Skeletal muscle tissue (tissue), 4 donors: ENCODE results near the gene UQCC5. TPM values are rescaled to one million over a fixed set of nuclear protein-coding genes. Genes with fewer than 3 reads are reported as not detected.
A peak's percentile ranks its signal among the peaks of the same experiment; 100 is the strongest.

ENCODE experiments used
- H3K27ac ChIP-seq: one replicate; pipeline ENCODE4 v1.7.0; 2013; ENCODE audit warnings: mild to moderate bottlenecking, low read depth, low read length, inconsistent platforms
- H3K27me3 ChIP-seq, 3 donors: one replicate each; pipeline ENCODE4 v1.7.0; 2013; ENCODE audit warnings: low read length in 3 of 3; ENCODE audit not compliant: control insufficient read depth in 3 of 3, insufficient read depth in 3 of 3
- H3K36me3 ChIP-seq, 3 donors: one replicate each; pipeline ENCODE4 v1.7.0; 2013; ENCODE audit warnings: low read length in 3 of 3; ENCODE audit not compliant: control insufficient read depth in 3 of 3, insufficient read depth in 3 of 3
- H3K4me1 ChIP-seq, 3 donors: one replicate each; pipeline ENCODE4 v1.7.0; 2013; ENCODE audit warnings: low read length in 3 of 3, mild to moderate bottlenecking in 3 of 3; ENCODE audit not compliant: control insufficient read depth in 3 of 3, insufficient read depth in 3 of 3
- H3K4me3 ChIP-seq, 3 donors: one replicate each; pipeline ENCODE4 v1.7.0; 2013; ENCODE audit warnings: low read length in 3 of 3
- H3K9ac ChIP-seq, 3 donors: one replicate each; pipeline ENCODE4 v1.7.0; 2013; ENCODE audit warnings: low read length in 3 of 3, mild to moderate bottlenecking in 3 of 3, moderate library complexity in 2 of 3, low read depth in 1 of 3
- H3K9me3 ChIP-seq, 3 donors: one replicate each; pipeline ENCODE4 v1.7.0; 2013; ENCODE audit warnings: low read length in 3 of 3; ENCODE audit not compliant: control insufficient read depth in 3 of 3
- total RNA-seq: library from RNA; depleted of rRNA; stranded (reverse); fragments of >200 nt; gene quantifications from one replicate; pipeline ENCODE4 v1.2.3, GENCODE V29; 2014
- donor health status: Osteomylitis.

UQCC5 gene
- total RNA-seq, 1 donor from 2014 or later: 1.0 TPM

GRCh38 chr3:52533623-52534280 lies 2.7 kb upstream of the UQCC5 start, which contains the start of gene NT5DC2:
Gene NT5DC2, minus strand, starts transcription at chr3:52533857. Its CDS starts 120 bp downstream, at chr3:52533737.
- Histone ChIP-seq H3K4me1 (peaks cover 54 to 74% (median 63%) of the 10 kb centered on the region in 3 donors), H3K9ac (peak within 1 kb of the TSS in 2 of 3 donors; percentile 53 to 71), H3K4me3 (peak within 1 kb of the TSS; percentile 30 to 61 (median 60)), H3K36me3 (peaks cover 0 to 4% (median 0%) of the 10 kb centered on the region in 3 donors), H3K27me3 (peaks cover 0 to 3% (median 0%) of the 10 kb centered on the region in 3 donors), H3K9me3 (no peaks in the 10 kb centered on the region), H3K27ac (peak within 1 kb of the TSS; percentile 44)

- Histone ChIP-seq H3K9me3 (no peaks in the 10 kb centered on the region), H3K36me3 (peaks cover 0 to 8% (median 3%) of the 10 kb centered on the region in 3 donors), H3K27ac (peak overlapping the region; percentile 44), H3K9ac (peak overlapping the region in 2 of 3 donors; percentile 53 to 71), H3K27me3 (peaks cover 0 to 3% (median 0%) of the 10 kb centered on the region in 3 donors), H3K4me3 (peak overlapping the region; percentile 23 to 60 (median 60)), H3K4me1 (peaks cover 60 to 76% (median 62%) of the 10 kb centered on the region in 3 donors)
Observed at GRCh38 chr3:52534281-52535183, 1.9 kb upstream of the UQCC5 start.

GRCh38 chr3:52535411-52536111 lies 844 bp upstream of the UQCC5 start:
- H3K36me3 ChIP-seq: peaks cover 0 to 8% (median 3%) of the 10 kb centered on the region in 3 donors
- H3K27ac ChIP-seq: peak overlapping the region; percentile 36
- H3K9me3 ChIP-seq: no peaks in the 10 kb centered on the region
- peak overlapping the region; percentile 27 to 50 (median 40) for H3K9ac ChIP-seq
- peaks cover 52 to 70% (median 55%) of the 10 kb centered on the region in 3 donors for H3K4me1 ChIP-seq
- peaks cover 0 to 3% (median 0%) of the 10 kb centered on the region in 3 donors for H3K27me3 ChIP-seq
- peak overlapping the region in 2 of 3 donors; percentile 62 to 94 for H3K4me3 ChIP-seq

- Histone ChIP-seq H3K36me3 (peaks cover 3 to 8% (median 6%) of the 10 kb centered on the region in 3 donors), H3K9ac (peak overlapping the region; percentile 27 to 50 (median 40)), H3K27ac (peak overlapping the region; percentile 36), H3K4me1 (peaks cover 47 to 65% (median 50%) of the 10 kb centered on the region in 3 donors), H3K27me3 (peaks cover 0 to 3% (median 0%) of the 10 kb centered on the region in 3 donors), H3K4me3 (peak overlapping the region; percentile 58 to 94 (median 62)), H3K9me3 (no peaks in the 10 kb centered on the region)
Observed at GRCh38 chr3:52536112-52536368, 365 bp upstream of the UQCC5 start.

GRCh38 chr3:52537165-52537620 lies 788 bp downstream of the UQCC5 start:
- Histone ChIP-seq H3K4me3 (peak overlapping the region; percentile 94 to 98 (median 94)), H3K9me3 (no peaks in the 10 kb centered on the region), H3K36me3 (peaks cover 5 to 9% (median 8%) of the 10 kb centered on the region in 3 donors), H3K27ac (peak overlapping the region; percentile 93), H3K27me3 (peaks cover 0 to 3% (median 0%) of the 10 kb centered on the region in 3 donors), H3K9ac (peak overlapping the region; percentile 87 to 100 (median 96)), H3K4me1 (peaks cover 39 to 55% (median 41%) of the 10 kb centered on the region in 3 donors)

GRCh38 chr3:52537726-52538421 lies 1.5 kb downstream of the UQCC5 start:
- Histone ChIP-seq H3K27ac (peak overlapping the region; percentile 93), H3K36me3 (peaks cover 5 to 9% (median 8%) of the 10 kb centered on the region in 3 donors), H3K27me3 (peaks cover 0 to 3% (median 0%) of the 10 kb centered on the region in 3 donors), H3K4me3 (peak overlapping the region; percentile 94 to 98 (median 94)), H3K9ac (peak overlapping the region; percentile 87 to 100 (median 96)), H3K9me3 (no peaks in the 10 kb centered on the region), H3K4me1 (peaks cover 33 to 48% (median 35%) of the 10 kb centered on the region in 3 donors)

- peaks cover 5 to 9% (median 8%) of the 10 kb centered on the region in 3 donors for H3K36me3 ChIP-seq
- H3K27me3 ChIP-seq: peaks cover 0 to 3% (median 0%) of the 10 kb centered on the region in 3 donors
- peak overlapping the region in 1 of 3 donors; percentile 45 for H3K9ac ChIP-seq
- H3K4me1 ChIP-seq: peaks cover 31 to 45% (median 33%) of the 10 kb centered on the region in 3 donors
- H3K9me3 ChIP-seq: no peaks in the 10 kb centered on the region
- no peak overlapping the region for H3K27ac ChIP-seq
- peak overlapping the region in 1 of 3 donors; percentile 58 for H3K4me3 ChIP-seq
Observed at GRCh38 chr3:52539010-52539653, 2.7 kb downstream of the UQCC5 start.

- Histone ChIP-seq H3K9me3 (no peaks in the 10 kb centered on the region), H3K4me1 (peaks cover 31 to 38% (median 33%) of the 10 kb centered on the region in 3 donors), H3K36me3 (peaks cover 5 to 12% (median 8%) of the 10 kb centered on the region in 3 donors), H3K27ac (no peak overlapping the region), H3K27me3 (no peaks in the 10 kb centered on the region), H3K4me3 (no peak overlapping the region), H3K9ac (no peak overlapping the region)
Observed at GRCh38 chr3:52541050-52541449, 4.6 kb downstream of the UQCC5 start.
